Measurements from ENCODE around the gene CDK18.

The CDK18 gene

DNA sequence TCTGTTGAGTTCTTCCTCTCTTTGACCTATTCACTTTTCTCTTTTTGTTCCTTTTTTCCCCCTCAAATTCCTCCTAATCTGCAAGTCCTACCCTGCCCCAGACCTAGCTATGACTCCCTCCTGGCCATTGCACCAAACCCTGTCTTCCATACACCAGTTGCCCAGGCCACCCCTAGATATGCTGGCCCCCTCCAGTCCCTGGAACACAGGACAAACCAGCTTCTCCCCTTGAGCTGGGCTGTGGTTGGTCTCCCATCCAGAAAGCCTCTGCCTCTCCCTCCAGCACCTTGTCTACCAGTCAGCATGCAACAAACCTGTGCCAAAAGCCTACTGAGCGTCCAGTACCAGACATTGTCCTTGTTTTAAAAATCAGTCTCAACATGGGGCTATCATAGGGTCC is 68.0 kb downstream of the CDK18 start:
- DNase-seq, result no peak
- in situ Hi-C loops (cut with HindIII; ENCODE audit: low pct_ligation_motif_present, low sequenced_read_pairs), result no loop called here
- TF ChIP-seq, protein P1, sequence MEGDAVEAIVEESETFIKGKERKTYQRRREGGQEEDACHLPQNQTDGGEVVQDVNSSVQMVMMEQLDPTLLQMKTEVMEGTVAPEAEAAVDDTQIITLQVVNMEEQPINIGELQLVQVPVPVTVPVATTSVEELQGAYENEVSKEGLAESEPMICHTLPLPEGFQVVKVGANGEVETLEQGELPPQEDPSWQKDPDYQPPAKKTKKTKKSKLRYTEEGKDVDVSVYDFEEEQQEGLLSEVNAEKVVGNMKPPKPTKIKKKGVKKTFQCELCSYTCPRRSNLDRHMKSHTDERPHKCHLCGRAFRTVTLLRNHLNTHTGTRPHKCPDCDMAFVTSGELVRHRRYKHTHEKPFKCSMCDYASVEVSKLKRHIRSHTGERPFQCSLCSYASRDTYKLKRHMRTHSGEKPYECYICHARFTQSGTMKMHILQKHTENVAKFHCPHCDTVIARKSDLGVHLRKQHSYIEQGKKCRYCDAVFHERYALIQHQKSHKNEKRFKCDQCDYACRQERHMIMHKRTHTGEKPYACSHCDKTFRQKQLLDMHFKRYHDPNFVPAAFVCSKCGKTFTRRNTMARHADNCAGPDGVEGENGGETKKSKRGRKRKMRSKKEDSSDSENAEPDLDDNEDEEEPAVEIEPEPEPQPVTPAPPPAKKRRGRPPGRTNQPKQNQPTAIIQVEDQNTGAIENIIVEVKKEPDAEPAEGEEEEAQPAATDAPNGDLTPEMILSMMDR (IDR thresholded peaks at IDR 0.05; ENCODE audit: low read depth, low read length, missing control alignments), result no peak
- no peak overlapping the region for H3K4me3 ChIP-seq (ENCODE audit: low read depth, low read length)
- no peaks in the 10 kb centered on the region for H3K36me3 ChIP-seq (replicated peaks)
- no peak overlapping the region for H3K27ac ChIP-seq
- peaks cover 74% of the 10 kb centered on the region for H3K27me3 ChIP-seq (replicated peaks)

DNA sequence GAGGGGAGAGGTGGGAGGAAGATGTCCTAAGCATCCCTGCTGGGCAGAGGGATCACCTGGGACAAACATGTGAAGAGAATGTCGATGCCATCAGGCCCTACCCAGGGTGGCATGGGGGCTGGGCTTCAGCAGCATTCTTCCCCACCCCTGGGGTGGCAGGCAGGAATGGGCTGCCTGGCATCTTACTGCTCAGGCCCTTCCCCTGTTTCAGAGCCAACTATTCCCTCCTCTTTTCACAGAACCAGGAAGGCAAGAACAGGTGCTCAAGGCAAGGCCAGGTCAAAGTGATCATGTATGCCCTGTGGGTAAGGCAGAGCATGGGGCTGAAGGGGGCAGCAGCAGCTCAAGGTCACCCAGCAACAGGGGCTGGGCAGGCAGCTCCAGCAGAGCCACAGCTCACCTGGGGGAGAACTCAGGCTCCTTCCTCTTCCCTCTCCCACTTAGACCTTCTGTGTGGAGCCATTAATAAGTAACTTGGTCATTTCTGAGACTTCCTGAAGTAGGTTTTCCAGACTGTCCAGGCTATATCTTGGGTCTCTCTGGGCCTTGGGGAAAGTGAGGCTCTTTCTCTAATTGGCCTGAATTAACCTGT is 70.9 kb downstream of the CDK18 start:
- in situ Hi-C loops (cut with HindIII; ENCODE audit: low pct_ligation_motif_present, low sequenced_read_pairs), result no loop called here
- H3K27ac ChIP-seq, result no peak overlapping the region
- H3K36me3 ChIP-seq (replicated peaks), result no peaks in the 10 kb centered on the region
- DNase-seq, result no peak
- TF ChIP-seq, protein P1 (IDR thresholded peaks at IDR 0.05; ENCODE audit: low read depth, low read length, missing control alignments), result no peak
- no peak overlapping the region for H3K4me3 ChIP-seq (ENCODE audit: low read depth, low read length)
- peaks cover 67% of the 10 kb centered on the region for H3K27me3 ChIP-seq (replicated peaks)

DNA sequence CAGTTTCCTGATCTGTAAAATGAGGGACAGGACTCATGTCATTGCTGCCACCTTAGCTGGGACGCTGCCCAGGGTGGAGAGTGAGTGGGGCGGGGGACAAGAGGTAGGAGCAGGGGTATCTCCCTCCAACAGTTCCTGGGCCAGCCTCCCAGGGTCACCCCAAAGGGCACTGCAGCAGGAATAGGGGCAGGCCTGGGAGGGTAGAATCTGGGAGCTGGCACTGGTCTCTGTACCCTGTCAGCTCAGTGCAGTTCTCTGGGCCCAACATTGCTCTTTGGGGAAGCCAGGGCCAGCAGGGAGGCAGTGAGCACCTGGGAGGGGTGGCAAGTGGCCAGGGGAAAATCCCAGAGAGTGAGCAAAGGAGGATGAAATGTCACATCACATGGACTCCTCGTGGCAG is 71.5 kb downstream of the CDK18 start:
- TF ChIP-seq, protein P1 (IDR thresholded peaks at IDR 0.05; ENCODE audit: low read depth, low read length, missing control alignments), result no peak
- Histone ChIP-seq H3K4me3 (ENCODE audit: low read depth, low read length) (no peak overlapping the region), H3K27ac (no peak overlapping the region), H3K27me3 (replicated peaks) (peaks cover 65% of the 10 kb centered on the region), H3K36me3 (replicated peaks) (no peaks in the 10 kb centered on the region)
- DNase-seq, result no peak
- in situ Hi-C loops (cut with HindIII; ENCODE audit: low pct_ligation_motif_present, low sequenced_read_pairs), result no loop called here

DNA sequence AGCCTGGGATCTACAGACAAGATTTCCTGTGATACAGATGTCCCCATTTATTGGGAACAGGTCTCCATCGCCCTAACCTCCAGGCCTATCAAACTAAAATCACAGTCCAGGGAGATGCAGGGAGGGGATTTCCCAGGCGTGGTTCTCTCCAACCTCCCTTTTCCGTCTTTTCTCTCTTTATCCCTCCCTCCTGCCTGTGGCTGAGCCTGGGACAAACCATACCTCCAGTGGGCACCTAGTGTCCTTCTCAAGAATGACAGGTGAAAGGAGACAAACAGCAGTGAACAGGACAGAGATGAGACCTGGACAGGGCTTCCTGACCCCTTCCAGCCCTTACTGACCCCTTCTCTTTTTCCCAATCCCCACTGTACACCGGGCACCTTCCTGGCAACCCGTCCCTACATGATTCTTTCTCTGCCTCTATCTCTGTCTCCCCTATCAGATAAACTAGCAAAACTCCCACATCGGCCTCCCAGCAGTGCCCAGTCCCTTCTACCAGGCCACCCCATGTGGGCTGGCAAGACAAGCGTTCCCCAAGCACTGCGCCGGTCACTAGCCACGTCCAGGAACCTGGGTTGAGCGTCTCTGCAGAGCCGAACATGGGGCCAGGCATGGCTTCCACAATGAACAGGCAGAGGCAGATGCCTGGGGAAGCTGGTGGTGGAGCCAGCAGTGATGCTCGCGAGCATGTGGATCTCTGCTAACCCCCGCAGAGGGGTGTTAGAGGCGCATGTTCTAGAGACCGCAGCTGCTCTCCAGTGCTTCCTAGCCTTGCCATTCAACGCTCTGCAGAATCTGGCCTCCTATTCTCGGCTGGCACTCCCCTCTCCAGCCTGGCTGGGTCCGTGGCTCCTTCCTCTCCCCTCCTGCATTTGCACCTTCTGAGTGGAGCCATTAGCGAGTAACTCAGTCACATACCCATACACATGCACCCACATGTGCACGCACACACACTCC is 72.6 kb downstream of the CDK18 start:
- no peak overlapping the region for H3K4me3 ChIP-seq (ENCODE audit: low read depth, low read length)
- no peaks in the 10 kb centered on the region for H3K36me3 ChIP-seq (replicated peaks)
- in situ Hi-C loops (cut with HindIII; ENCODE audit: low pct_ligation_motif_present, low sequenced_read_pairs), result no loop called here
- peaks cover 59% of the 10 kb centered on the region for H3K27me3 ChIP-seq (replicated peaks)
- DNase-seq, result no peak
- H3K27ac ChIP-seq, result no peak overlapping the region
- TF ChIP-seq, protein P1 (IDR thresholded peaks at IDR 0.05; ENCODE audit: low read depth, low read length, missing control alignments), result no peak

DNA sequence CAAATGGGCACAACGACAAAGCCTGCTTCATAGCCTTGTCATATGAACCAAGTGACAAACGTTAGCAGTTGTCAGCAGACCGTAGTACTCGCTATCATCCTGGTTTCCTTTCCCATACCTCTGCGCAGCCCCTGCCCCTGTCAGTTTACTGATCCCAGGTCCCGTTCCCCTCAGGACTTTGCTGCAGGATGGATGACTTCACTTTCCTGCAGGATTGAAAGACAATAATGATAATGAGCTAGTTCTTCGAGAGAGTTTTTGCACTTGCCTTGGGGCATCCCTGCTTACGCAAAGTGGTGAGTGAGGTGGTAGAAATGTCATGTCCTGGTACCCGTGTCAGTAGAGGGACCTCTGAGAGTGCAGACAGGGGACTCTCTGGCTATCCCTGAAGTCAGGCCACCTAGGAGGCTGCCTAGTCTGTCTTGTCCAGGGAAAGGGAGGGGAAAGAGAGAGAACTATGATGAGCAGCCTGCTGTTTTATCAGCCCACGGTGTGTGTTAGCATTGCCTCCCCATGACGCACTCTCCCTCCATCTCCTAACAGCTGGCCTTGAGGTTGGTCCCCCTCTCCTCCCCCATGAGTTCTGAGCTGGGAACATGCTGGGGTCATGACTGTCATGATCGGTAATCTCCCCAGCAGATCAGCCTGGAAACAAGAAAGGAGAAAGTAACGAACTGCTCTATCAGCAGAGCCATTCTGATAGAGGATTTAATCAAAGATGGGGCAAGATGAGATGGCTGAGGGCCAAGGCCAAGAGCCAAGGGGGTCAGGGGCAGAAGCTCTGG is 73.6 kb downstream of the CDK18 start:
- TF ChIP-seq, protein P1 (IDR thresholded peaks at IDR 0.05; ENCODE audit: low read depth, low read length, missing control alignments), result no peak
- in situ Hi-C loops (cut with HindIII; ENCODE audit: low pct_ligation_motif_present, low sequenced_read_pairs), result no loop called here
- no peak for DNase-seq
- Histone ChIP-seq H3K36me3 (replicated peaks) (no peaks in the 10 kb centered on the region), H3K27me3 (replicated peaks) (peaks cover 52% of the 10 kb centered on the region), H3K27ac (no peak overlapping the region), H3K4me3 (ENCODE audit: low read depth, low read length) (no peak overlapping the region)

Data from brain microvascular endothelial cell (primary cell).